SK-N-MC (cell line): ENCODE measurements around the gene ELOVL1.

ENCODE experiments used
- EZH2 ChIP-seq: fragments of 200-600 bp; sonication (generic); IDR thresholded peaks from one replicate; pipeline ENCODE4 v1.6.1; 2017; ENCODE audit warnings: antibody characterized with exemption
- POLR2AphosphoS5 ChIP-seq: IDR thresholded peaks from 2 replicates; pipeline ENCODE4 v1.6.1; 2012; ENCODE audit warnings: mild to moderate bottlenecking, low read depth, low read length, borderline replicate concordance

- no peak for TF ChIP-seq POLR2AphosphoS5
- no peak for TF ChIP-seq EZH2
Measured at GRCh38 chr1:43313771-43314170, 54.0 kb downstream of the ELOVL1 start.
